Skeletal muscle tissue (tissue), 4 donors: ENCODE measurements around the gene LCN12. TPM values are rescaled to one million over a fixed set of nuclear protein-coding genes. Genes with fewer than 3 reads are reported as not detected.
A peak's percentile ranks its signal among the peaks of the same experiment; 100 is the strongest.

Experiments
- H3K27ac ChIP-seq: one replicate; pipeline ENCODE4 v1.7.0; 2013; ENCODE audit warnings: mild to moderate bottlenecking, low read depth, low read length, inconsistent platforms
- H3K27me3 ChIP-seq, 3 donors: one replicate each; pipeline ENCODE4 v1.7.0; 2013; ENCODE audit warnings: low read length in 3 of 3; ENCODE audit not compliant: control insufficient read depth in 3 of 3, insufficient read depth in 3 of 3
- H3K36me3 ChIP-seq, 3 donors: one replicate each; pipeline ENCODE4 v1.7.0; 2013; ENCODE audit warnings: low read length in 3 of 3; ENCODE audit not compliant: control insufficient read depth in 3 of 3, insufficient read depth in 3 of 3
- H3K4me1 ChIP-seq, 3 donors: one replicate each; pipeline ENCODE4 v1.7.0; 2013; ENCODE audit warnings: low read length in 3 of 3, mild to moderate bottlenecking in 3 of 3; ENCODE audit not compliant: control insufficient read depth in 3 of 3, insufficient read depth in 3 of 3
- H3K4me3 ChIP-seq, 3 donors: one replicate each; pipeline ENCODE4 v1.7.0; 2013; ENCODE audit warnings: low read length in 3 of 3
- H3K9ac ChIP-seq, 3 donors: one replicate each; pipeline ENCODE4 v1.7.0; 2013; ENCODE audit warnings: low read length in 3 of 3, mild to moderate bottlenecking in 3 of 3, moderate library complexity in 2 of 3, low read depth in 1 of 3
- H3K9me3 ChIP-seq, 3 donors: one replicate each; pipeline ENCODE4 v1.7.0; 2013; ENCODE audit warnings: low read length in 3 of 3; ENCODE audit not compliant: control insufficient read depth in 3 of 3
- total RNA-seq: library from RNA; depleted of rRNA; stranded (reverse); fragments of >200 nt; gene quantifications from one replicate; pipeline ENCODE4 v1.2.3, GENCODE V29; 2014
- donor health status: Osteomylitis.

Gene LCN12
- total RNA-seq, 1 donor from 2014 or later, result not detected

- no peaks in the 10 kb centered on the region for H3K36me3 ChIP-seq
- H3K9me3 ChIP-seq, result no peaks in the 10 kb centered on the region
- peaks cover 4 to 11% (median 10%) of the 10 kb centered on the region in 3 donors for H3K27me3 ChIP-seq
- H3K9ac ChIP-seq, result peak overlapping the region in 1 of 3 donors; percentile 54
- H3K4me3 ChIP-seq, result peak overlapping the region; percentile 30 to 66 (median 56)
- H3K4me1 ChIP-seq, result peaks cover 2 to 36% (median 26%) of the 10 kb centered on the region in 3 donors
- H3K27ac ChIP-seq, result no peak overlapping the region
Measured at GRCh38 chr9:136978073-136978864, 26.2 kb downstream of the LCN12 start.

GRCh38 chr9:136978865-136979544, 26.9 kb downstream of the LCN12 start:
- H3K27ac ChIP-seq, result no peak overlapping the region
- peaks cover 2 to 36% (median 29%) of the 10 kb centered on the region in 3 donors for H3K4me1 ChIP-seq

GRCh38 chr9:136979769-136980587, 27.9 kb downstream of the LCN12 start:
- H3K4me3 ChIP-seq, result no peak overlapping the region
- H3K4me1 ChIP-seq, result peaks cover 2 to 33% (median 31%) of the 10 kb centered on the region in 3 donors
- no peaks in the 10 kb centered on the region for H3K9me3 ChIP-seq
- no peak overlapping the region for H3K9ac ChIP-seq
- H3K36me3 ChIP-seq, result no peaks in the 10 kb centered on the region
- no peak overlapping the region for H3K27ac ChIP-seq
- H3K27me3 ChIP-seq, result peaks cover 21 to 24% (median 22%) of the 10 kb centered on the region in 3 donors

More at GRCh38 chr9:136978865-136979544, 26.9 kb downstream of the LCN12 start:
- Histone ChIP-seq H3K9ac (no peak overlapping the region), H3K9me3 (no peaks in the 10 kb centered on the region), H3K27me3 (peaks cover 11 to 17% (median 17%) of the 10 kb centered on the region in 3 donors), H3K4me3 (no peak overlapping the region), H3K36me3 (no peaks in the 10 kb centered on the region)

GRCh38 chr9:136980669-136981478, 28.8 kb downstream of the LCN12 start:
- Histone ChIP-seq H3K4me1 (peaks cover 2 to 26% (median 24%) of the 10 kb centered on the region in 3 donors), H3K27ac (no peak overlapping the region), H3K36me3 (no peaks in the 10 kb centered on the region), H3K9me3 (no peaks in the 10 kb centered on the region), H3K27me3 (peaks cover 24 to 28% (median 28%) of the 10 kb centered on the region in 3 donors), H3K4me3 (no peak overlapping the region), H3K9ac (no peak overlapping the region)

GRCh38 chr9:136981588-136982231, 29.6 kb downstream of the LCN12 start:
- no peaks in the 10 kb centered on the region for H3K36me3 ChIP-seq
- H3K4me1 ChIP-seq, result peaks cover 2 to 21% (median 19%) of the 10 kb centered on the region in 3 donors
- no peaks in the 10 kb centered on the region for H3K9me3 ChIP-seq
- H3K4me3 ChIP-seq, result no peak overlapping the region
- no peak overlapping the region for H3K27ac ChIP-seq
- peaks cover 28 to 33% (median 30%) of the 10 kb centered on the region in 3 donors for H3K27me3 ChIP-seq
- no peak overlapping the region for H3K9ac ChIP-seq

- no peaks in the 10 kb centered on the region for H3K36me3 ChIP-seq
- no peak within 1 kb of the TSS for H3K4me3 ChIP-seq
- no peak within 1 kb of the TSS for H3K9ac ChIP-seq
- no peaks in the 10 kb centered on the region for H3K9me3 ChIP-seq
- H3K4me1 ChIP-seq, result peaks cover 1 to 18% (median 12%) of the 10 kb centered on the region in 3 donors
- peaks cover 21 to 33% (median 30%) of the 10 kb centered on the region in 3 donors for H3K27me3 ChIP-seq
- no peak within 1 kb of the TSS for H3K27ac ChIP-seq
Measured at GRCh38 chr9:136982232-136983051, 30.4 kb downstream of the LCN12 start, which contains the start of gene LCNL1. TSS of gene LCNL1 (plus strand) at chr9:136982993. CDS start at chr9:136983587, 594 bp downstream.

GRCh38 chr9:136983167-136983566, 31.1 kb downstream of the LCN12 start:
- Histone ChIP-seq H3K9ac (no peak overlapping the region), H3K27ac (no peak overlapping the region), H3K4me1 (peaks cover 0 to 10% (median 7%) of the 10 kb centered on the region in 3 donors), H3K27me3 (peaks cover 22 to 36% (median 33%) of the 10 kb centered on the region in 3 donors), H3K4me3 (no peak overlapping the region), H3K9me3 (no peaks in the 10 kb centered on the region), H3K36me3 (no peaks in the 10 kb centered on the region)

- Histone ChIP-seq H3K27me3 (peaks cover 22 to 36% (median 33%) of the 10 kb centered on the region in 3 donors), H3K36me3 (no peaks in the 10 kb centered on the region), H3K9ac (no peak overlapping the region), H3K9me3 (no peaks in the 10 kb centered on the region), H3K4me3 (no peak overlapping the region), H3K4me1 (peaks cover 0 to 10% (median 7%) of the 10 kb centered on the region in 3 donors), H3K27ac (no peak overlapping the region)
Measured at GRCh38 chr9:136983656-136984314, 31.7 kb downstream of the LCN12 start.
